ENCODE measurements around the gene NGB.

The NGB gene

GRCh38 chr14:77219591-77219990 lies 51.4 kb downstream of the NGB start:
- Histone ChIP-seq H3K9ac (ENCODE audit: low read length in 2 of 2) (no peak overlapping the region), H3K27me3 (ENCODE audit: control insufficient read depth in 1 of 2, insufficient read depth in 2 of 2, low read length in 2 of 2) (peaks cover 14 to 19% of the 10 kb centered on the region in 2 donors)

GRCh38 chr14:77217551-77217950 lies 53.5 kb downstream of the NGB start:
- Histone ChIP-seq H3K4me3 (ENCODE audit: low read length in 2 of 2) (no peak overlapping the region), H3K36me3 (ENCODE audit: control insufficient read depth in 2 of 2, insufficient read depth in 2 of 2, low read length in 2 of 2) (no peaks in the 10 kb centered on the region), H3K9me3 (ENCODE audit: control insufficient read depth in 2 of 2, low read length in 2 of 2) (no peaks in the 10 kb centered on the region), H3K9ac (ENCODE audit: low read length in 2 of 2) (no peak overlapping the region), H3K27ac (ENCODE audit: low read length) (no peak overlapping the region), H3K4me1 (ENCODE audit: control insufficient read depth, insufficient read depth, low read length) (no peaks in the 10 kb centered on the region), H3K27me3 (ENCODE audit: control insufficient read depth in 1 of 2, insufficient read depth in 2 of 2, low read length in 2 of 2) (peaks cover 11 to 26% of the 10 kb centered on the region in 2 donors)

More at GRCh38 chr14:77219591-77219990, 51.4 kb downstream of the NGB start:
- Histone ChIP-seq H3K4me1 (ENCODE audit: control insufficient read depth, insufficient read depth, low read length) (no peaks in the 10 kb centered on the region), H3K4me3 (ENCODE audit: low read length in 2 of 2) (no peak overlapping the region), H3K36me3 (ENCODE audit: control insufficient read depth in 2 of 2, insufficient read depth in 2 of 2, low read length in 2 of 2) (no peaks in the 10 kb centered on the region), H3K9me3 (ENCODE audit: control insufficient read depth in 2 of 2, low read length in 2 of 2) (no peaks in the 10 kb centered on the region), H3K27ac (ENCODE audit: low read length) (no peak overlapping the region)
